PC-9 (cell line): ENCODE data around the gene PIGR.

Experiments used
- CTCF ChIP-seq: fragments of 200-600 bp; sonication (generic); conservative IDR thresholded peaks from 2 replicates; pipeline ENCODE4 v1.6.1; 2017; ENCODE audit warnings: mixed run types, antibody characterized with exemption, mild to moderate bottlenecking, moderate library complexity
- EZH2 ChIP-seq: fragments of 200-600 bp; sonication (generic); IDR thresholded peaks from 2 replicates; pipeline ENCODE4 v1.8.0; 2017; ENCODE audit warnings: antibody characterized with exemption, low read depth

GRCh38 chr1:206908038-206908437 lies 38.2 kb downstream of the PIGR start:
- TF ChIP-seq CTCF (no peak), EZH2 (no peak)
